ENCODE measurements around the gene RASA3.

The RASA3 gene

DNA sequence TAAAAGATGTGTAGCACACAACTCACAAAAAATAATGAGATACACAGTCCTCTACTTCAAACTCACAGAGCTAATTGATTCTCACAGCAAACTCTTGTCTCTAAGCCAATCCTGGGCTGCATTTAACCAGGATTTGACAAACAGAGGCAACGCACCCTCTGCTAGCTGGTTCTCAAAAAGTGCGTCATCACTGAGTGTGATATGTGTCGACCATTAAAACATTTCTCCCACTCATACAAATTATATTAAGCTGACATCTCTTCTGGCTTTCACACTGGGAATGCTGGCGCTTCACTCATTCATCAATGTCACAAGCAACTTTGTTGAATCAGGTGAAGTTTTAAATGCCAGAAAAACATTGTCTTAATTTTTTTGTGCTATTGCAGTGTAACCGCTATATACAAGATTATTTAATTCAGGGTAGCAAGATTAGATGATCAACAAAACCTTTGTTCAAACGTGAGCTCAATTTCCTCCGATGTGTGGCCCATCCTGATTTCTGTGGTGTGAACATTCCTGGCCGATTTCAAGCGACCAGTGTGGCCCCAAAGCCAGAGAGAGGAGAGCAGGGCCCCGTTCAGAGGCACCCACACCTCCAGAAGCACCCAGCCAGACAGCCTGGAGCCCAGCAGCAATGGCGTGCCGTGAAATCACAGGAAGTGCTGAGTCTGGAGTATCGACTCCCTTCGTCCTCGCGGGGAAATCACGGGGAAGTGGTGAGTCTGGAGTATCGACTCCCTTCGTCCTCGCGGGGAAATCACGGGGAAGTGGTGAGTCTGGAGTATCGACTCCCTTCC lies 49.4 kb downstream of the RASA3 start:
- DNase-seq (ENCODE audit: extremely low read depth, low read depth): no peak

DNA sequence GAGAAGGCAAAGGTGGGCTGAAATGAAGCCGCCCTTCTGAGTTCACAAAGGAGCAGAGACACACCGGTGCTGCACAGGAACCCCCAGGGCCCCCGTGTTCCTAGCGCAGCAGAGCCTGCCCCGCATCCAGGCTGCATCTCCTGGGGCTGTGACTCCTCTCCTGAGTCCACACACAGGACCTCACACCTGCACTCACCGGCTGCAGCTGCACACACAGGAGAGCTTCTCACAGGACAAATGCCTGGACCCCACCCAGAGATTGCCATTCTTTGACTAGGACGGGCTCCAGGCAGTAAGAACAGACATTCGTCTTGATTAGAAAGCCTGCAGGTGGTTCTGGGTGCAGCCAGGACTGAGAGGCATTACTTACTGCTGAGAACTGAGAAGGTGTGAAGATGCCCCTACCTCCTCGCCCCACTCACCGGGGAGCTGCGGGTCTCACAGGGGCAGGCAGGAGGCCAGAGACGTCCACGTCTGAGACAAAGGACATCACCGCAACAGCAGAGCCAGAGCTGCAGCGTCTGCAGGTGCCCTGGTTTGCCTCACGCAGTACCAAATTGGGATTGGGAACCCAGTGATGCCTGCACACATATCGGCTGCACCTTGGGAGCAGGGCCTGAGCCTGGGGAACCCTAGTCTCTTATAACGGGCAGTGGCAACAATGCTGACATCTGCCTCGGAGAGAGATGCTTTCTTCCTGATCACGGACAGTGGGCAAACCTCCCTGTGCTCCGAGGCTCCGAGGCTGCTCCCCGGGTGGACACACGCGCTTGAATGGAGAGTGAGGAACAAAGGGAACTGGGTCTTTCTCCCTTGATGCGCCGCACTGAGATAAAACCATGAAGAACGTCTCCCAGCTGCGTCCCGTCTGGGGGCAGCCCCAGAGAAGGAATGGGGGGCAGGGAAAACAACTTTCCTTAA lies 50.4 kb downstream of the RASA3 start:
- DNase-seq (ENCODE audit: extremely low read depth, low read depth): no peak
- H3K4me3 ChIP-seq (replicated peaks; ENCODE audit: low read depth, low read length): no peak overlapping the region
- TF ChIP-seq, protein P1, sequence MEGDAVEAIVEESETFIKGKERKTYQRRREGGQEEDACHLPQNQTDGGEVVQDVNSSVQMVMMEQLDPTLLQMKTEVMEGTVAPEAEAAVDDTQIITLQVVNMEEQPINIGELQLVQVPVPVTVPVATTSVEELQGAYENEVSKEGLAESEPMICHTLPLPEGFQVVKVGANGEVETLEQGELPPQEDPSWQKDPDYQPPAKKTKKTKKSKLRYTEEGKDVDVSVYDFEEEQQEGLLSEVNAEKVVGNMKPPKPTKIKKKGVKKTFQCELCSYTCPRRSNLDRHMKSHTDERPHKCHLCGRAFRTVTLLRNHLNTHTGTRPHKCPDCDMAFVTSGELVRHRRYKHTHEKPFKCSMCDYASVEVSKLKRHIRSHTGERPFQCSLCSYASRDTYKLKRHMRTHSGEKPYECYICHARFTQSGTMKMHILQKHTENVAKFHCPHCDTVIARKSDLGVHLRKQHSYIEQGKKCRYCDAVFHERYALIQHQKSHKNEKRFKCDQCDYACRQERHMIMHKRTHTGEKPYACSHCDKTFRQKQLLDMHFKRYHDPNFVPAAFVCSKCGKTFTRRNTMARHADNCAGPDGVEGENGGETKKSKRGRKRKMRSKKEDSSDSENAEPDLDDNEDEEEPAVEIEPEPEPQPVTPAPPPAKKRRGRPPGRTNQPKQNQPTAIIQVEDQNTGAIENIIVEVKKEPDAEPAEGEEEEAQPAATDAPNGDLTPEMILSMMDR (IDR thresholded peaks at IDR 0.05; ENCODE audit: low read depth, low read length, missing control alignments): no peak

More for the DNA sequence above, 49.4 kb downstream of the RASA3 start:
- TF ChIP-seq, protein P1 (IDR thresholded peaks at IDR 0.05; ENCODE audit: low read depth, low read length, missing control alignments): no peak
- H3K4me3 ChIP-seq (replicated peaks; ENCODE audit: low read depth, low read length): no peak overlapping the region

DNA sequence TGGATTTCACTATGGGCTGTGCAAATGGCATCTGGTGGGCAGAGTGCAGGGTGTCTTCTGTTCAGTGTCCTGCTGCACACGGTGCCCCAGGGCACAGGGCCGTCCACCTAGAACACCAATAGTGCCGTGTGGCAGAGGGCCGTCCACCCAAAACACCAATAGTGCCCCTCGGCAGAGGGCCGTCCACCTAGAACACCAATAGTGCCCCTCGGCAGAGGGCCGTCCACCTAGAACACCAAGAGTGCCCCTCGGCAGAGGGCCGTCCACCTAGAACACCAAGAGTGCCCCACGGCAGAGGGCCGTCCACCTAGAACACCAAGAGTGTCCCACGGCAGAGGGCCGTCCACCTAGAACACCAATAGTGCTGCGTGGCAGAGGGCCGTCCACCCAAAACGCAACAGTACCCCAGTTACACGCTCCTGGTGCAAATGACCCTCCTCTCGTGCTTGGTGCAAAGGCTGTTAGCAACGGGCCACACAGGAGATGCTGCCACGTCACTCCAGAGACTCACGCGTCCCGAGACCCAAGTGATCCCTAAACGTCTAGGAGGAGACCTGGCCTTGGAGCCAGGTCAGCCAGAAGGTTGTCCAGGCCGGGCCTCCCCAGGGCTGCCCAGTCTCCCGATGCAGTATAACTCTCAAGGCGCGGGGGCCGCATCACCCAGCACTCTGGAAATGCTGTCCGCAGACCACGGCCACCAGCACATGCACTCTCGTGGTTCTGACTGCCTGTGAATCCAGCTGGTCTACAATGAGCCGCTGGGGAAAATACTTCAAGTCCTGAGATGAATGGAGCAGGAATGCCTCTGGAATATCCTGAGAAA lies 51.5 kb downstream of the RASA3 start:
- no peak overlapping the region for H3K4me3 ChIP-seq (replicated peaks; ENCODE audit: low read depth, low read length)
- TF ChIP-seq, protein P1 (IDR thresholded peaks at IDR 0.05; ENCODE audit: low read depth, low read length, missing control alignments): no peak
- no peak for DNase-seq (ENCODE audit: extremely low read depth, low read depth)

DNA sequence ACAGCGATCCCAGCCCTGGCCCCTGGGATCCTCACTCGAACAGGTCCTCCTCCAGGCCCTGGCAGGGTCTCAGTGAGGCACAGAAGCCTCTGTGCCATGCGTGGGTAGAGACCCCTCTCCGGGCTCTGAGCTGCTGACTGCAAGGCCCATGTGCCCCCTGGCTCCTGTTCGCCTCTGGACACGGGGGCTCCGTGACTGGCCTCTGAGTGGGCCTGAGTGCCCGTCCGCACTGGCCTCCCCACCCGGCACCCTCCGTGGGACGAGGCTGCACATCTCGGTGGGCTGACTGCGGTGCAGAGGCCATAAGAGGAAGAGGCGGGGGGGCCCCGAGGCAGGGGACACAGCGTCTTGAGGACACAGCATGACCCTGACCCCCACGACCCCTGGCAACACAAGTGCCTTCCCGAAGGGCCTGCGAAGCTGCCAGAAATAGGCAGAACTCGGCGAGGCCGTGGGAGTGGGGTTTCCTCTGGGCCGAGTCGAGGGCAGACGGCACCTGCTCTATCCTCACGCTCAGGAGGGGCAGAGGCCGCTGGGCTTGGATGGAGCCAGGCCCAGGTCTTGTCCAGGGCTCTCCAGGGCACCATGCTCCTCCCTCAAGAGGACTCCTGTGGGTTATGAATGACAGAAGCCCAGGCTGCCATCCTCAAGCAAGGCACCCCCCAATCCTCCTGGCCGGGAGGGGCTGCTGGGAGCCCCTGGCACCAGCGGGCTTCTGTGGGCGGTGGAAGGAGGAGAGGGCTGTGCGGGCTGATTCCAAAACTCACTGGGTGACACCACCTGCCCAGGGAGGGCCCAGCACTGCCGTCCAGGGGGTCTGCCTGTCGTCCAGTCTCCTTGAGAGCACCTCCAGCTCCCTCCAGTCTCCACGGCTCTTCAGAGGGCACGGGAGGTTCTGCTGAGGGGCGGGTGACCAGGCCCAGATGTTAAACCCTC lies 52.6 kb downstream of the RASA3 start:
- TF ChIP-seq, protein P1 (IDR thresholded peaks at IDR 0.05; ENCODE audit: low read depth, low read length, missing control alignments): no peak
- no peak overlapping the region for H3K4me3 ChIP-seq (replicated peaks; ENCODE audit: low read depth, low read length)
- DNase-seq (ENCODE audit: extremely low read depth, low read depth): no peak

DNA sequence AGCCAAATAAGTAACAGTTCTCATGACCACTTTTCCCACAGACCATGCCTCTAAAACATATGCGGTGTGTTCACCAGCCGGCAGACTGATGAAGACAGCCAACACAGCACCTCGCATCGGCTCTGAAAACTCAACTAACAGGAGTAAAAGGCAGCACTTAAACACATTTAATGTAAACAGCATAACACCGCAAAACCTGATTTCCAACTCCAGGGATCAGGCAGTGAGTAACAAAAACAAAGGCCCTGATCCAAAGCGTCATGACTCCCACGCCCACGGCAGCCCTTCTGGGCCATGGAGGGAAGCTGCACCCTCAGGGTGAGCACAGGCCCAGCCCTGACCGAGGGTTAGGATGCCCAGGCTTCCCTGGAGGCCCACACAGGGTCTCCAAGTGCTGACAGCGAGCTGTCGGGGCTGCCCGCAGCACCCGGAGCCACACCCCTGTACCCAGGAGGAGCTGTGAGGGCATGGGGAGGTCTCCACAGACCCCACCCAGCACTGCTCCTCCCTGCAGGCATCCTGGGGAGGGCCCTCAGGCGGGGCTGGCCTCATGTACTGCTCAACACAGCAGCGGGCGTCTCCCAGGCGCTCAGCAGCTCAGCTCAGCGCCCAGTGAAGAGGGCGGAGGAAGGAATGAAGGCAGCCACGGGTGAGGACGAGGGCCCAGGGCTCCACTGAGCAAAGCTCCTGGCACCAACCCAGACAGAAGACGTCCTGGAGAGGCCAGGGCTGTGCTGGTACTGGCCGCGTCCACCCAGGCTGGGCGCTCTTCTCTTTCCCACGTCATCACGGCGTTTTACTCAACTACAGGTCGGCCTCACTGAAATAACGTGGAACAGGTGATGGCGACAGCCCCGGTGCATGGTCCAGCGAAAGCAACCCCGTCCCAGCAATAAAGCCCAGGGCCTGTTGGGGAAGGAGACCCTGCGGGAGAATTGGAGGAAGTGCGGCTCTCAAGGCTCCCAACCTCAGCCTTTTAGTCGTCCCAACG lies 53.7 kb downstream of the RASA3 start:
- H3K4me3 ChIP-seq (replicated peaks; ENCODE audit: low read depth, low read length): no peak overlapping the region
- TF ChIP-seq, protein P1 (IDR thresholded peaks at IDR 0.05; ENCODE audit: low read depth, low read length, missing control alignments): no peak
- peak; percentile 51 for DNase-seq (ENCODE audit: extremely low read depth, low read depth)
